Measurements from ENCODE around the gene ARGLU1.
"Not testable (repeated sequence)": the region's sequence is repeated elsewhere in the genome, so short reads cannot be mapped to it uniquely, and the experiment has no call there.

Gene ARGLU1, protein sequence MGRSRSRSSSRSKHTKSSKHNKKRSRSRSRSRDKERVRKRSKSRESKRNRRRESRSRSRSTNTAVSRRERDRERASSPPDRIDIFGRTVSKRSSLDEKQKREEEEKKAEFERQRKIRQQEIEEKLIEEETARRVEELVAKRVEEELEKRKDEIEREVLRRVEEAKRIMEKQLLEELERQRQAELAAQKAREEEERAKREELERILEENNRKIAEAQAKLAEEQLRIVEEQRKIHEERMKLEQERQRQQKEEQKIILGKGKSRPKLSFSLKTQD
- 148 to 327 reads per million in 2 experiments for total RNA-seq

DNA sequence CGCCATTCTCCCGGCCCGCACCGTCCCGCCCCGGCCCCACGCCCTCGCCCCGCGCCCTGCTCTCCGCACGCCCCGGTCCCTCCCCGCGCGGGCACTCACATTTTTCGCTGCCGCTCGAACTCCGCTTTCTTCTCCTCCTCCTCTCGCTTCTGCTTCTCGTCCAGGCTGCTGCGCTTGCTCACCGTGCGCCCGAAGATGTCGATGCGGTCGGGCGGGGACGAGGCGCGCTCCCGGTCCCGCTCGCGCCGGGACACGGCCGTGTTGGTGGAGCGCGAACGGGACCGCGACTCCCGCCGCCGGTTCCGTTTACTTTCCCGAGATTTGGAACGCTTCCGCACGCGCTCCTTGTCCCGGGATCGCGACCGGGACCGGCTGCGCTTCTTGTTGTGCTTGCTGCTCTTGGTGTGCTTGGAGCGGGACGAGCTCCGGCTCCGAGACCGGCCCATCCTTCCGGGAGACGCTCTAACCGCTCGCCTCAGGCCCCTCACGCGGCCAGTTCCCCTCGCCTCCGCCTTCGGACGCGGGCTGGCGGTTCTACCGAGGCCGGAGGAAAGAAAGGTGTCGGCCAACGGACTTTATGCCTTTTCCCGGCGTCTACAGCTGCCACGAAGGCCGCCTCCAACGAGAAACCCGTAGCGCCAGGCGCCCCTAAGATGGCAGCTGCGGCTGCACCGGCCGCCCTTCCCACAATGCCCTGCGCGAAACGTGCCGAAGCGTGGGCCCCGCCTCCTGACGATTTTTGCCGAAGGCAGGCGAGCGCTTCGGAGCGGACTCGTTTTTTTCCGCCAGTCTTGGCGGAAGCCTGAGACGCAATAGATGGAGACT lies at the start of gene ARGLU1:
TSS of gene ARGLU1 (minus strand) at position 664 of the 825 bp plus-strand sequence. CDS start at position 446, 218 bp downstream.
- DNase-seq (ENCODE audit: low read depth), result peak; percentile 93

DNA sequence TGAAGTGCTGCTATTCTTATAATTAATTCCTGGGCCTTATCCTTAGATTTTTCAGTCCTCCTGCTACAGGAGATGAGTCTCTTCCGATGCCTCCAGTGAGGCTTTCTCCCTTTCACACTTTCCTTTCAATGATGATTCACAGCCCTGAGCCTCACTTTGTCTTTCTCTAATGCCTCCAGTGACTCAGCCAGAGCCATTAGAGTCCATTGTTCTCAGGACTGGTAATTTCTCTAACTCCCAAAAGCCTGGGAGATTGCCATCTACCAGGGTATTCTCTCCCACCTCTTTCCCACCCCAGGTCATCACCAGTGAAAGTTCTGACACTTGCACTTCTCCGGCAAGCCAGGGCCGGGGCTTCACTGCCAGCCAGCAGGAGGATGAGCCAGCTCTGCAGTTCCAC lies 49.6 kb upstream of the ARGLU1 start:
- no peak for DNase-seq (ENCODE audit: low read depth)

DNA sequence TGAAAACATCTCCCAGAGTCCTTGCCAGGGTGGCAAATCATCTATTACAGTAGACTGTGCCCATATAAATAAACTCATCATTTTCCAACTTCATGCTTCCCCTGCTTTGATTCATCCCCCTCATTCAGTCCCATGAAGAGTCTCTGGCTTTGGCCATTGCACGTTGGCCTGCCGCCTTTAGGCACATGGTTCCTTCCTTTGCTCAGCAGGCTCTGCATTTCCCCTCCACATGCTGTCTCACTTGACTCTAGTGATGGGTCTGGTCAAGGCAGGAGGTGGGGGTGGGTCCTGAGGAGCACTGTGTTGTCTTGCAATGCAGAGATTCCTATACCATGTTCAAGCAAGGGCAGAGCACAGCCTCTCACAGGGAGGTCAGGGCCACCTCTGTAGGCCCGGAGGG lies 48.8 kb upstream of the ARGLU1 start:
- DNase-seq (ENCODE audit: low read depth), result no peak

DNA sequence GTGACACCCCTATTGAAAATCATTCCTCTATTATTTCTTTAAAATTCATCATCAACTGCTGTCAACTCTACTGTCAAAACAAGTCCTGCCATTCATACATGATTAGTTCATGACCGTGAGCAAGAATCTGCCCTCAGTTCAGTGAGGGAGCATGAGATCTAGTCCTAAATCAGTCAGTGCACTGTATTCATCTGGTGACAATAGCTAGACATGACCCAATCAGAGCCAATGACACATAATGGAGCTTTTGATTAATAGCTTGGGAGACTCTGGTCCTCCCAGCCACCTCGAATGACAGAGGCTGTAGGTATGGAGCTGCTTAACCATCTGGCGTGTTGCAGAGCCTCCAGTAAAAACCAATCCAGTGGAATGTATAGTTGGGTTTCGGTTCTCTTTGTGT lies 46.9 kb upstream of the ARGLU1 start:
- no peak for DNase-seq (ENCODE audit: low read depth)

DNA sequence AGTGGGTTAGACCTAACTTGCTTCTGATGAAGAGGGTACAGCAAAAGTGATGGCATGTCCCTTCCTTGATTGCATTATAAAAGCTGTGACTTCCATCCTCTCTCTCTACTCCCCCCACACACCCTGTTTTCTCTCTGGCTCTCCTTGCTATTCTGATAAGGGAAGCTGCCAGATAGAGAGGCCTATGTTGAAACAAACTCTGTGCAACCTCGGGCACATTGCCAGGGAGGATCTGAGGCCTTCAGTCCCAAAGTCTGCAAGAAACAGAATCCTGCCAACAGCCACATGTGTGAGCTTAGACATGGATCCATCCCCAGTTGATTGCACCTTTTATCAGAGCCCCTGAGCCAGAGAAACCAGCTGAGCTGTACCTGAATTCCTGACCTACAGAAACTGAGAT lies 44.8 kb upstream of the ARGLU1 start:
- DNase-seq (ENCODE audit: low read depth), result no peak

DNA sequence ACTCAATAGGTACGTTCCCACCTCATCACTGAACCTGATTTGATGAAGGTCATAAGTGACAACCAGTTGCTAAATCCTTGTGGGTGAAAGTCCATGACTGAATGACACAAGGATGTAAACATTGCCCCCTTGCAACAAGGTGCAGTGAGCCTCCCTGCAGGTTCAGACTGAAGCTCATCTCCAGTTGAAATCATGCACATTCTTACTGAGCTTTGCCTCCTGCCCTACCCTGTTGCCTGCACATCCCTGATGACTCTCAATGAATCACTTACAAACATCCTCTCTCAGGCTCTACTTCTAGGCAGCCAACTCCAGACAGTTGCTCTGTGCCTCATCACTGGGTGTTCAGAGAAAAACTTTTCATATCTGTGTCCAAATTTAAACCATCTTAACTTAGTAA lies 42.5 kb upstream of the ARGLU1 start:
- no peak for DNase-seq (ENCODE audit: low read depth)

DNA sequence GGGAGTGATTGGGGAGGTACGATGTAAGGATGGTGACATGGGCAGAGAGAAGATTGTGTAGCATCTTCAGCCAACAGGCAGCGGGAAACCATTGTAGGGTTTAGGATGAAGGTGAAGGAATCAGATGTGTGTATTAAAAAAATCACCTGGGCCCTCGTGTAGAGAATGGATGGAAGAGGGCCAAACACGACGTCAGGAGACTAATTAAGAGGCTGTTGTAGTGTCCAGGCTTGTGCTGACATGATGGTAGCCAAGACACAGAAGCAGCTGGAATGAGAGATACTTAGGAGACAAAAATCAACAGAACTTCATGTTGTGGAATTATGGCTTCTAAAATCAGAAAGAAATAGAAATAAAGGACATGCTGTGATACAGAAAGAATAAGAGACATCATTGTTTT lies 41.2 kb upstream of the ARGLU1 start:
- DNase-seq (ENCODE audit: low read depth), result no peak

DNA sequence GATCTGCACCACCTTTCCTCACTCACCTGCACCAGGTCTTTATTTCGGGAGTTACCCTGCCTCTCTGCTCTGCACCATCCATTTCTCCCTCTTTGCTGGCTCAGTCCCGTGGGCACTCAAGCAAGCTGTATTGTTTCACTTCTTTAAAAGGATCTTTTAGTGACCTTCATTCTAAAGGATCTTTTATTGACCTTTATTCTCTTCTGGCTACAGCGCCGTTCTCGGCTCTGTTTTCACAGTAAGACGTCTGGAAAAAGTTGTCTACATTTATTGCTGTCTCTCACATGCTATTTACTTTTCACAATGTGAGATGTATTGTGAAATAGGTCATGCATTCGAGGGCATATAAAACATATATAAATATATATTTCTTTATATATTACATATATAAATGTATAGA lies 35.6 kb upstream of the ARGLU1 start:
- no peak for DNase-seq (ENCODE audit: low read depth)

DNA sequence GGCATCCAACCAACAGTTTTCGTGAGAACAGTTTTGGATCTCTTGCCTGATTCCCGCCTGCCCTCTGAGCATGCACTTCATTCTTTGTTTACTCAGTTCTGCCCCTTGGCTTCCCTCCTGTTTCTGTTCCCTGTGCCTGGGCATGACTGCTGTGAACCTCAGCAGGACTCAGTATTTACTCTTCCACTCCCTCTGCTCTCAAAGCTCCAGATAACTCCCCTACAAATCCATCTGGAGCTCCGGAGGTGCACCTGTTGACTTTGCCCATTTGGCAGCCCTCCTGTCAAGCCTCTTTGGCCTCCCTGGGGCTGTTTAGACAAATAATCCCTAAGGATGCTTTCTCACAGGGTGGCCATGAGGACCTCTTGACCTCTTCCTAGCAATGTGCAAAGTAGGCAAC lies 34.2 kb upstream of the ARGLU1 start:
- DNase-seq (ENCODE audit: low read depth), result no peak

DNA sequence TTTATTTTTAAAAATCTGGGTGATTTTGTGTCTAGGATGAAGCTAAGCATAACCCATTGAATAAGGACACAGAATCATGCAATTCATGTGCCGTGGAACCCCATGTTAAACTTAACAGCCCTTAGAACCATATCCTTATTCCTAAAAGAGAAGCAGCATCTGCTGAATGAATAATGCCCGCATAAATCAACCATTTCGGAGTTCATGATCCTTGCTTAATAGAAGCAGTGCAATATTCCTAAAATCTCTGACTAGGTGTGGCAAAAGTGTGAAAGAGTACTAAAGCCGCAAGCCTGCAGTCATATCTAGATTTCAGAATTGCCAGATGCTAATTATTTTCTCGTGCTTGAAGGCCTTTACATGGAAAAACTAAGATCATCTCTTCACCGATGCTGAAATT lies 33.6 kb upstream of the ARGLU1 start:
- no peak for DNase-seq (ENCODE audit: low read depth)

DNA sequence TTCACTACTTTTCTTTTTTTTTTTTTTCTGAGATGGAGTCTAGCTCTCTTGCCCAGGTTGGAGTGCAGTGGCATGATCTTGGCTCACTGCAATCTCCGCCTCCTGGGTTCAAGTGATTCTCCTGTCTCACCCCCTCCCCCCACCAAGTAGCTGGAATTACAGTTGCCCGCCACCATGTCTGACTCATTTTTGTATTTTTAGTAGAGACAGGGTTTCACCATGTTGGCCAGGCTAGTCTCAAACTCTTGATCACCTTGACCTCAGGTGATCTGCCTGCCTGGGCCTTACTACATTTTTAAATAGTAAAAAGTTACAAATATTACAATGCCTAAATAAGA lies 32.8 kb upstream of the ARGLU1 start:
- not testable (repeated sequence) for DNase-seq (ENCODE audit: low read depth)

DNA sequence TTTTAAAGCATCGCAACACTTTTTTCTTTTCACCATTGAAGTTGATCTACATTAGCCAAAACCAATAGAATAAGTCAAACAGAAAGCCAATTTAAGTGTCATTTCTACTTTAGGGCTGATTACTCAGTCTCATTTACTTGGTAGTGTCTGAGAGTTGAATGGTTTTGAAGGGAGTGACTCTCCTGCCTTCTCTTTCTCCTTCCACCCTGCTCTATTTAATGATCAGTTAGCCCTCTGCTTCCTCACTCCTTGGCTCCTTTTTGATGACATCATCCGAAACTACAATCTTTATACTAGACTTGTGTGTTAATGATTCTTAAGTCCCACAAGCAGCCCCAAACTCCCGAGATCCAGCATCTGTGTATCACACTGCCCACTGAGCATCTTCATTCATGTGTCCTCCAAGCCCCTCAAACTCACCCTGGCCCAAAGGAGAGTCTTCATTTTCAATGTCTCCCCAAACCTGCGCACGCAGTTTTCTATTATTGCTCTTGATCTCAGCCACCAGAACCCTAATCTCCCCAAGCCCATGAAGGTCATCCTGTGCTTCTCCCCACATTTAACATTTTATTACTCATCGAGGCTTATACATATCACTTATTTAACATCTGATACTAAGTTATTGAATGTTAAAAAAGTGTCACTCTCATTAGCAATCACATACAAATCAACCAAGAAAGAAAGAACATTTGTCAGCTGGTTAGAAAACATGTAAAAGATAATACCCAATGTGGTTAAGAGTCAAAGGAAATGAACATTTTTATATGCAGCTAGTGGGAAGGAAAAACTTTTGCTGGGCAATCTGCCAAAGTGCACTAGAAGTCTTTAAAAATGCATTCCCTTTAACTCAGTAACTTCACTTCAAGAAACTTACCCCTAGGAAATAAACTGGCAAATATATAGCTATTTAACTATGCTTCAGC lies 32.2 kb upstream of the ARGLU1 start:
- DNase-seq (ENCODE audit: low read depth), result no peak

DNA sequence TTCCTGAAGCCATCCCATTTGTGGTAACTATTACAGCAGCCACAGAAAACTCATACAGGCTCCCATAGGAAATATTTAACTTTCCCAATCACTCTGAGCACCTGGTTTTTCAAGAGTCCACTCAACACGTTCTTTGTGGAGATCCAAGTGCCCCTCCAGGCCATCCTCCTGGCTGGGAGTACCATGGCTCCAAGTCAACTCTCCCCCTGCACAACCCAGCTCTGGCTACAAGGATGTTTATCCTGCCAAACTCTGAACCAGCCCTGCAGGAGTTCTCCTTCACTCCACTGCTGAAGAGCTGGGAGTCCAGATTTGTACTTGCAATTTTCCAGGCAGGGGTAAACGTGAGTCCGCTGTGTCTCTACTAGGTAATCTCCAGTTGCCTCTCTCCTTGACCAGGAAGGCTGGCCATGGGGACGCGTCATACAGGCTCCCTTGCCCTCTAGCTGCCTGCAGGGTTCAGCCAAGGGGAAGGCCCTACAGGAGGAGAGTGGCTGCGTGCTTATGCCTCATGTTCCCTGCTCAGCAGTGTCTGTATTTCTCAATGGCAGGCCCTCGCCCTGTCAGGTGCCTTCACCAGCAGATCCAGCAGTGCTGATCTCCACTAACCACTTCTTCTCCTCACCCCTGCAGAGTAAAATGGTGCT lies 29.9 kb upstream of the ARGLU1 start:
- no peak for DNase-seq (ENCODE audit: low read depth)

DNA sequence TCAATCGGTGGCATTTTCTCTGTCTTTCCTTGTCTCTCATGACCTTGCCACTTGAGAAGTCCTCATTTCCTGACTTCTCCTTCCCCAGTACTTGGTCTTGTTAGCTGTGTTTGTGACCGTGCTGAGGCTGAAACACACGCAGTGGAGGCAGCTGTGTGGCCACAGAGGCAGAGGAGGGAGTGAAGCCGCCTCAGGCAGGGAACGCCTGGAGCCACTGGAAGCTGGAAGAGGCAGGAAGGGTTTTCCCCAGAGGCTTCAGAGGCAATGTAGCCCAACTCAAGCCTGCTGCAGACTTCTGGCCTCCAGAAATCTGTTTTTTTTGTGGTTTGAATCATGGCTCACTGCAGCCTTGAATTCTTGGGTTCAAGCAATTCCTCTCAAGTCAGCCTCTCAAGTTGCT lies 29.2 kb upstream of the ARGLU1 start:
- DNase-seq (ENCODE audit: low read depth), result no peak

DNA sequence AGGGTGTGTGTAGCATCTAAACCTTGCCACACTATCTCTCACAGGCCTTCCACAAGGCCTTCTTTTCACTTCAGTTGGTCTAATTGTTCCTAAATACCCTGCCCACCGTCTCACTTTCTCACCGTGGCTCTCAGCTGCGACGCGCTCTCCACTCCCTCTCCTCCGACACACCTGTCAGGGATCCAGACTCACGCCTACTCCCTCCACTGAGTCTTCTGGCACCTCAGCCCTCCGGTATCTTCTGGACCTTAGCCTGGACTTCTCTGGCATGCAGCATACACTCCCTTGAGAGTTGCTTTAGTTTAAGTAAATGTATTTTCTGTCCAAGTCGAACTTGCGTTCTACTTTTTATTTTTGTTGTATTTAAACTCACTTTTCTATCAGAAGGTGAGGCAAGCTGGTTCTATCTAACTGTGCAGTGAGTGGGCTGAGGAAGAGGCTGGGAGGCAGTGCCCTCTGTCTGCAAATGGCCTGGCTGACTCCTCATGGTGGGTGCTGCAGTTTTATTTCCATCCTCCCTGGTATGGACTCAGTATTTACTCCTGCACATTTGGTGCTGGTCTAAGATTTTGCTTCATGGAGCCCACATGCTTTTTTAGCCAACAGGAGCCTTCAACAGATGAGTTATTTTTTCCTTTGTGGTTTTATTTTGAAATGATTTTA lies 28.5 kb upstream of the ARGLU1 start:
- DNase-seq (ENCODE audit: low read depth), result no peak

DNA sequence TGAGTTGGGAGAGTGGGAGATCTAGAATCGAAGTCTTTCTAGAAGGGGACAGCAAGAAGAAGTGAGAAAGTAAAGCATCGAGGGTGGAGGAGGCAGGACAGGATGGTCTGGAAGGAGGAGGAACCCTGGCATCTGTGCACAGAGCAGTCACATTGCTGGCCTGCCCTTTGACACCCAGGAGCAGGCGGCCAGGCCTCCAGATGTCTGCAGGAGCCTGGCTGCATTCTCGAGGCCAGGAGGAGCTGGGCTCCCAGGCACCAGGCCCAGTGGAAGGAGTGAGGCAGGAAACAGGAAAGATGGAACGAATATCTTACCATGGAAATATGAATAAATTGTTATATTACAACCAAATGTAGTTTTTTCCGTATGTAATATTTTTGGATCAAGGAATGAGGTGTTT lies 27.7 kb upstream of the ARGLU1 start:
- DNase-seq (ENCODE audit: low read depth), result no peak

DNA sequence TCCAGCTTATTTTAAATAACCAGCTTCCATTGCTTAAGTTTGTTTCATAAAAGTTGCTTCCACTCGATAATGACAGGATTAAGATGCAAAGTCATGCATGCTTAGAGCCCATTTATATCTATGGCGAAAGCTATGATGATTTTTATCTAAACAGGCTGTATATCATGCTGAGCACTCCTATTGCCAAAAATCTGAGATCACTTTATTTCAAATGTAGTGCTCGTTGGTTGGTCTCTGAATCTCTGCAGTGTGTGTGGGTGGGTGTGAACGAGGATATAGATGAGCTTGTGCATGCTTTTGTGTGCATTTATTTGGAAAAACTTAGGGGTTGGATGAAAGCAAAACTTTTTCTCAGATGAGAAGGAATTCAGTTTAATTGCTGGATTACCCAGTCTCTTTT lies 27.0 kb upstream of the ARGLU1 start:
- no peak for DNase-seq (ENCODE audit: low read depth)

DNA sequence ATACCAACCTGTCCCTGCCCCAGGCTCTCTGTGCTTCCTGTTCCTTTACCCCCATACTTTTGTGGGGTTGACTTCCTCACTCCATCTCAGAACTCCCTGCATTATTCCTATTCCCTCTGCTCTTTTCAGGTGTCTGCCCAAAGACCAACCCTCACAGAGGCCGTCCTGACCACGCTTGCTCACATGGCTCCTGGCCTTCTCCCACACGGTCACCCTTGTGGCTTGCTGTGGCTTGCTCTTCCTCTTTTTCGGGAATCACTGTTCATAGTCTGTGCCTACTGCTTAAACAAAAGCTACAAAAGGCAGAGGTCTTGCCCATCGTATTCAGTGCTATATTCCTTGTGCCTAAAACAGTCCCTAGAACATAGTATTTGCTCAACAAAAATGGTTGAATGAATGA lies 25.2 kb upstream of the ARGLU1 start:
- DNase-seq (ENCODE audit: low read depth), result no peak

DNA sequence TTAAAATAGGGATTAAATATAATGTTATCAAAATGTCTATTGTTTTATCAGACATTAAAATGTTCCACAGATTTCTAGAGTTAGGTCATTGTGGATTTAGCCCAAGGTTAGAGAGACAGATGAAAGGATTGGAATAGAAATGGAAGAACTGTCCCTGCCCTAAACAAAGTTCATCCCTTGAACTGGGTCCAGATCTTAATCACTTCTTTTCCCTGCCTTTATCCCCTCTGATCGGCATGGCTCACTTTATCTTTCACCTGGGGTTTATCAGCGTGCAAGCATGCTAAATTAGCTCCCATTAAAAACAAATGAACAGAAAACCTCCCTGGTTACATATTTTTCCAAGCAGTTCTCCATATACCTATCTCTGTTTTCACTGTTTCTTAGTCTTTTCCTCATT lies 23.4 kb upstream of the ARGLU1 start:
- no peak for DNase-seq (ENCODE audit: low read depth)

DNA sequence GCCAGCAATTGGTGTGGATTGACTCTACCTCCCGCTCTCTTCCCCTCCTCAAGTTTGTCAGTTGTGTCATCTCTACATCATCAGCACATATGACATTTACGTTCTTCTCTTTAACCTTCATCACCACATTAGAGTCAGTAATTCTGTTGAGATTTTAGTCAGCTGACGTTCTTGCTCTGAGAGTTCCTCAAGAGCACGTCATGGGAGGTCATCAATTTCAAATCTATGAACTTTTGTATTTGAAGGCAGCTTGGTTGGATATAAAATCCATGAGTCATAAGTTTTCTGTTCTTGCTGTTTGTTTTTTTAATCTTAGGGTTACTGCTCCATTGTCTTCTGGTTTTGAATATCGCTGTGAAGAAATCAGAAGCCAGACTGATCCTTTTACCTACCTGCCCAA lies 21.8 kb upstream of the ARGLU1 start:
- no peak for DNase-seq (ENCODE audit: low read depth)

DNA sequence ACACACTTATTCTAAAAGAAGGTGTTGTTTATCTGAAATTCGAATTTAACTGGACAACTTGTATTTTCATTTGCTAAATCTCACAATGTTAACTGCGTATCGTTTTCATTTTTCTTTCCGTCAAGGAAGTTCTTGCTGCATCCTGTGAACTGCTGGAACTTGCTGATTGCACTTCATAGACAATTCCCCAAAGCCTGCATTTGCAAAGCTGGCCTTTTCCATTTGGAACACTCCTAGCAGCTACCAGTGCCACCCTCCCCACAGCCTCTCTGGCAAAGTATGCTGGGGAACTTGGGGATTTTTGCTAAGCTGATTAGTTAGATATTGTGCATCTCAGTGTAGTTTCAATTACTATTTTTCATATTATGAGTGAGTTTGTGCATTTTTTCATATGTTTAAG lies 20.4 kb upstream of the ARGLU1 start:
- no peak for DNase-seq (ENCODE audit: low read depth)

DNA sequence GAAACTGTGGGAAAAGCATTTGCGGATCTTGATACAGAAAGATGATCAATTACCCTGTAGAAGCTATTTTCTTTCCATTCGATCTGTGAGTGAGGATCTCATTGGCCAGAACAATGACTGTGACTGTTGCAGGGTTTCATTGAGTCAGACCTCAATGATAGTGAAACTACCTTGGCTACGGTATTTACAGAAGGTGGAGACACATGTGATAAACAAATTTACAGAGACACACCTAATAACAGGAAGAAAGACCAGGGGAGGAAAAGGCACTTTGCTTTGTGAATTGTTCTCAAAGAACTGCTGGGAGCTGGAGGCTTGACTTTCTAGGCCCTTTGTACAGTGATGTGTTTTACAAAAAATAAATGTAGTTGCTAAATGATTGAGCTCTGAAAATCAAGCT lies 19.9 kb upstream of the ARGLU1 start:
- no peak for DNase-seq (ENCODE audit: low read depth)
